Ovary (tissue), 3 donors: Measurements from ENCODE around the gene CLOCK.

Experiments used
- CTCF ChIP-seq, 3 donors: fragments of 450-650 bp in 2 of 3; fragments of 200-600 bp in 1 of 3; IDR thresholded peaks; one replicate each; pipeline versions ENCODE4 v1.5.1 to v1.8.0; 2016 to 2022; ENCODE audit warnings: antibody characterized with exemption in 3 of 3, mild to moderate bottlenecking in 1 of 3
- EP300 ChIP-seq: sonication (generic); formaldehyde crosslinking; IDR thresholded peaks from one replicate; pipeline ENCODE4 v1.6.1; 2017; ENCODE audit warnings: antibody characterized with exemption
- POLR2A ChIP-seq: fragments of 450-650 bp; IDR thresholded peaks from one replicate; pipeline ENCODE4 v1.6.1; 2017; ENCODE audit warnings: antibody characterized with exemption, mild to moderate bottlenecking, moderate library complexity
- donor health status: DM: no; HTN: no; CAD: no.

DNA sequence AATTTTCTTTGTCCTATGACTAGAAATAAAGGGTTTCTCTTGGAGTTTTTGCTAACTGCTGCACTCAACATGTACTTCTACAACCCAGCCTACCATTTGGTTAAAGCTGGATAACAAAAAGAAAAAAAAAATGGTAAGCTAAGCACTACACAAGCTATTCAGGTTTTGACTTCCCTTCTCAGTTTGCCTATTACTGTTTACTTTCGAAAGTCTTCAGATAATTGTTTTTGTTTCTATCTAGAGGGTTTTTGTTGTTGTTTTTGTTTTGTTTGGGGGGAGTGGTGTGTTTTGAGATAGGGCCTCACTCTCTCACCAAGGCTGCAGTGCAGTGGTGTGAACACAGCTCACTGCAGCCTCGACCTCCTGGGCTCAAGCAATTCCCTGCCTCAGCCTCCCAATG is 46.6 kb downstream of the CLOCK start:
- TF ChIP-seq EP300, result no peak
- TF ChIP-seq CTCF (IDR thresholded peaks at IDR 0.05), result no peak
- TF ChIP-seq POLR2A, result no peak
